ES-I3 (cell line): ENCODE data around the gene PSG5.
"Not testable (repeated sequence)": the region's sequence is repeated elsewhere in the genome, so short reads cannot be mapped to it uniquely, and the experiment has no call there.

ENCODE experiments used
- H3K36me3 ChIP-seq: 2 replicates; pipeline ENCODE4 v1.6.1; 2013; ENCODE audit warnings: mild to moderate bottlenecking, low read length, control low read depth, moderate library complexity; ENCODE audit not compliant: insufficient read depth
- H3K4me1 ChIP-seq: 2 replicates; pipeline ENCODE4 v1.6.1; 2013; ENCODE audit warnings: mild to moderate bottlenecking, control low read depth, low read length; ENCODE audit not compliant: insufficient read depth
- H3K9ac ChIP-seq: 2 replicates; pipeline ENCODE4 v1.6.1; 2013; ENCODE audit warnings: low read depth, mild to moderate bottlenecking, low read length, moderate library complexity
- H3K9me3 ChIP-seq: 2 replicates; pipeline ENCODE4 v1.6.1; 2013; ENCODE audit warnings: mild to moderate bottlenecking, low read length, moderate library complexity; ENCODE audit not compliant: control insufficient read depth, insufficient read depth

The PSG5 gene

GRCh38 chr19:43201337-43201801 lies 15.0 kb upstream of the PSG5 start:
- not testable (repeated sequence) for H3K4me1 ChIP-seq

GRCh38 chr19:43198686-43199419 lies 12.5 kb upstream of the PSG5 start:
- not testable (repeated sequence) for H3K9ac ChIP-seq, H3K4me1 ChIP-seq, H3K36me3 ChIP-seq, H3K9me3 ChIP-seq

More at GRCh38 chr19:43201337-43201801, 15.0 kb upstream of the PSG5 start:
- not testable (repeated sequence) for H3K9ac ChIP-seq, H3K9me3 ChIP-seq, H3K36me3 ChIP-seq

GRCh38 chr19:43197666-43198397 lies 11.5 kb upstream of the PSG5 start:
- H3K9me3 ChIP-seq, H3K9ac ChIP-seq, H3K4me1 ChIP-seq, H3K36me3 ChIP-seq: not testable (repeated sequence)

GRCh38 chr19:43194397-43194796 lies 8.1 kb upstream of the PSG5 start:
- H3K9me3 ChIP-seq, H3K4me1 ChIP-seq, H3K36me3 ChIP-seq, H3K9ac ChIP-seq: not testable (repeated sequence)

DNA sequence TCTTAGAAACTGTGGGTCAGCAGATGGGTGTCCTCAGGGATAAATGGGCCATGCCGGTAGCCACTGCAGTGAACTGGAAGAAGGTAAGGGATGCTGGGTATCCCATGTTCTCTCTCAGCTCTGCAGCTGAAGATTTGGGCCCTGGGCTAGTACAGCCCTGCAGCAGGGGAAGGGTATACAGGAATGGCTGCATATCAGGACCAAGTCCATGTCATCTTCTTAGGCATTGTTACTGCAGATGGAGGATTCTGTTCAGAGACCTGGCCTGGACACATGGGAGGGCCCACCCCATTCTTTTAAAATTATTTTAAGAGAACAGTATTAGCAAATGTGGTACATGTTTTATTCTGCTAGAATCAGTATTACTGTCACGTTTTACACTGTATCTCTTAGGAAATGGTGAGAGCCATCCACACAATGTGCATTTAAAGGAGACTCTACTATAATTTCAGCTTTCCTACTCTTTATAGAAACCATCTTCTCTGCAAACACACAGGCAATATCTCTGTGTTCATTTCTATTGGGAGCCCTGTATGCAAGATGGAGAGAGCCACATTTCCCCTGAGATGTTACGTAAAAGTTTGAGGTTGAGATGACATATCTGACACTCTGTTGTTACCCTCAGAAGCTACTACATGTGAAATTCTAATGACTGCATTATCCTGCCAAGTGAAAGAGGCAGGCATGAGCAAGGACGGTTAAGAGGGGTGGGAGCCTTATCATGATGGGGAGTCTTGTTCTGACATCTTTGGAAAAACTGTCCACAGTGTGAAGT lies 6.2 kb upstream of the PSG5 start:
- H3K9me3 ChIP-seq, H3K4me1 ChIP-seq, H3K9ac ChIP-seq, H3K36me3 ChIP-seq: not testable (repeated sequence)

DNA sequence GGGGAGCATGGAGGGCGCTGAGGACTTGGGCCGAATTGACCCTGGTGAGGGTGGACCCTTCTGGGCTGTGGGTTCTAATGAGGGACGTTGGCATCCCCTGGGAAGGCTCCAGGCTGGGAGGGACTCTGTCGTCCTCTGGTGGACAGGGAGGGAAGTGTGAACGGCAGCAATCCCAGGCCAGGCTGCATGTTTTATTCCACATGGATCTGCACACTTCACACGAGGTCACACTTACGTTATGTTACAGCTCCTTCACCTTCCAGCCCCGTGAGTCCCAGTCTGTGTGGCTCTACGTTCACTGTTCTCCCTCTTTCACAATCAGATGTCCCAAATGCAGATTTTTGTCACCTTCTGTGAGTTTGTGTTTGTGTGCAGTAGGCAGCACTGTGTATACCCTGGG lies 1.8 kb upstream of the PSG5 start:
- not testable (repeated sequence) for H3K9ac ChIP-seq, H3K9me3 ChIP-seq, H3K36me3 ChIP-seq, H3K4me1 ChIP-seq

GRCh38 chr19:43181869-43182771 lies 4.2 kb downstream of the PSG5 start:
- H3K4me1 ChIP-seq, H3K36me3 ChIP-seq, H3K9me3 ChIP-seq, H3K9ac ChIP-seq: not testable (repeated sequence)

GRCh38 chr19:43179569-43180147 lies 6.7 kb downstream of the PSG5 start:
- not testable (repeated sequence) for H3K9ac ChIP-seq, H3K36me3 ChIP-seq, H3K9me3 ChIP-seq, H3K4me1 ChIP-seq

- H3K9me3 ChIP-seq, H3K9ac ChIP-seq, H3K4me1 ChIP-seq, H3K36me3 ChIP-seq: not testable (repeated sequence)
Observed at GRCh38 chr19:43178577-43178976, 7.8 kb downstream of the PSG5 start.

DNA sequence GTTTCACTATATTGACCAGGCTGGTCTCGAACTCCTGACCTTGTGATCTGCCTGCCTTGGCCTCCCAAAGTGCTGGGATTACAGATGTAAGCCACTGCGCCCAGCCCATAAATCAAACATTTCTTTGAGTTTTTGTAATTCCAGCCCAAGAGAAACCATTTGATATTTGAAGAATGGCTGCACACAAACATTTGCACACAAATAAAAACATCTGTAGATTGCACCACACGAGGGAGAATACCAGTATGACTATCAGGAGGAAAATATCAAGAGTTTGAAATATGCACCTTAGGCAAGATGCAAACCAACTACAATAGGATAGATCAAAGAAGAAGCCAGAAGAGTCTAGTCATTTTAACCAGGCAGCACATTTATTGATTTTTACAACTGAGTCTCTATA lies 20.4 kb downstream of the PSG5 start:
- not testable (repeated sequence) for H3K9ac ChIP-seq, H3K9me3 ChIP-seq, H3K36me3 ChIP-seq, H3K4me1 ChIP-seq

DNA sequence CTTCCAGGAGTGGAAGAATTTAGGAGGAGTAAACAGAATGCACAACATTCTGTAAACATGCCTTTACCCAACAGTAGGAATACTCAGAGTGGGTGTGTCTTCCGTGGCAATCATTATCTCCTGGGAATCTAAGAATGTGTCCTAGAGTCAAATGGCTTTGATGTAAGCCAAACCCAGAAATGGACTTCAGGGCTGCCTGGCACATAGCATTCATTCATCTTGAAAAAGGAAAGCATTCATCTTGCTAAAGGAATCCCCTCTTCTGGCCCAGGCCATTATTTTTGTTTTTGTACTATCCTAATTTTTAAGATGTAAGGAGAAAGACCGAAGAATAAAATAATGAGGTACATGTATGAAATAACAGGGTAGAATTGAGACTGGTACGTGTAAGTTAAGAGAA lies 23.2 kb downstream of the PSG5 start:
- not testable (repeated sequence) for H3K9ac ChIP-seq, H3K4me1 ChIP-seq, H3K9me3 ChIP-seq, H3K36me3 ChIP-seq

- not testable (repeated sequence) for H3K4me1 ChIP-seq, H3K9ac ChIP-seq, H3K36me3 ChIP-seq, H3K9me3 ChIP-seq
Observed at GRCh38 chr19:43162261-43162660, 24.1 kb downstream of the PSG5 start.

DNA sequence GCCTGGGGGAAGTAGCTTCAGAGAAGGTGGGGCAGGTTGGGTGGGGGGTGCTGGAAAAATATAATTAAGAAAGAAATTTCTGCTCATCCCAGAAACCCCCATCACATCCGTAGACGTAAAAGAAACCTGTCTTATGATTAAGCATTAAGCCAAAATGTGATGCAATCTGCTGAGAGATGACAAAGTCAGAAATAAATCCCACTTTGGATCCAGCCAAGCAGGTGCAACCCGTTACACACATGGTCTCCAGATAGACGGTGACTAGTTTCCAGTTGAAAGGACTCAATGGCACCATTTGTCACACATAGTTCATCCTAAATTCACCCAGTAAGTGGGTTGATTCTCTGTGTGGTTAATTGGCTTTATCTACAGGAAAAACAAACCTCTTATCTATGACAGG lies 34.1 kb downstream of the PSG5 start:
- H3K4me1 ChIP-seq, result no peaks in the 10 kb centered on the region
- H3K9ac ChIP-seq, result no peak overlapping the region
- H3K36me3 ChIP-seq, result no peaks in the 10 kb centered on the region
- H3K9me3 ChIP-seq, result no peaks in the 10 kb centered on the region

DNA sequence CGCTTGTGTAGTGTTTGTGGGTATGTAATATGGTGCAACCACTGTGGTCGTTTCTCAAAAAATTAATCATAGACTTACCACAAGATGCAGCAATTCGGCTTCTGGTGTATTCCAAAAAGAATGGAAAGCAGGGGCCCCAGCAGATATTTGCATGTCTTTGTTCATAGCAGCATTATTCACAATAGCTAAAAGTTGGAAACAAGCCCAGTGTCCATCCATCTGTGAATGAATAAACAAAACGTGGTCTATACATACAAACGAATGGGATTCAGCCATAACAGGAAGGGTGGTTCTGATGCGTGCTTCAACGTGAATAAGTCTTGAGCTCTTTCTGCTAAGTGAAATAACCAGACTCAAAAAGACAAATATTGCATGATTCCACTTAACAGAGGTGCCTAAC lies 36.5 kb downstream of the PSG5 start:
- not testable (repeated sequence) for H3K9me3 ChIP-seq, H3K36me3 ChIP-seq, H3K4me1 ChIP-seq, H3K9ac ChIP-seq
